NCI-H82 treated with DMSO at 0.1 percent for 48 hours (cell line): Measurements from ENCODE around the gene ANKRD1.

ENCODE experiments used
- DNase-seq: peaks from one replicate; lab custom pipeline; 2025; ENCODE audit not compliant: unreplicated experiment; lab: John Stamatoyannopoulos, UW

The ANKRD1 gene

GRCh38 chr10:90935581-90936275 lies 14.8 kb upstream of the ANKRD1 start:
- no peak for DNase-seq

GRCh38 chr10:90930971-90931871 lies 10.3 kb upstream of the ANKRD1 start:
- DNase-seq, result no peak

GRCh38 chr10:90930070-90930837 lies 9.4 kb upstream of the ANKRD1 start:
- no peak for DNase-seq

GRCh38 chr10:90929179-90929578 lies 8.3 kb upstream of the ANKRD1 start:
- DNase-seq, result no peak

- no peak for DNase-seq
Observed at GRCh38 chr10:90927293-90927692, 6.4 kb upstream of the ANKRD1 start.

GRCh38 chr10:90925079-90926029 lies 4.5 kb upstream of the ANKRD1 start:
- DNase-seq, result no peak

GRCh38 chr10:90924552-90924951 lies 3.7 kb upstream of the ANKRD1 start:
- no peak for DNase-seq

- DNase-seq, result no peak
Observed at GRCh38 chr10:90923111-90923731, 2.3 kb upstream of the ANKRD1 start.

DNA sequence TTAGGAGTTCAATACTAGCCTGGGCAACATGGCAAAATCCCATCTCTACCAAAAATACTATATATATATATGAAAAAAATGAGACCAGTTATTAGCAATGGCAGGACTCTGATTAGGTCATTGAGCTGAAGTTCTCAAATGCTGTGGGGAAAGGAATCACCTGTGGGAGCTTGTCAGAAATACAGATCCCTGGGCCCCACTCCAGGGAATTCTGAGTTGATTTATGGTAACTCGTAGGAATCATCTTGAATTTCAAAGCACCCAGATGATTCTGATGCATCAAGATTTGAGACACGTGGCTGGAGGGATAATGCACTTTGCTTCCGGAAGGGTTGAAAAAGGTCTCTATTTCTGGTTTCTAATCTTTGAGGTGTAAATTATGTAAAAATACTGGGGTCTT lies 1.0 kb upstream of the ANKRD1 start:
- no peak for DNase-seq

GRCh38 chr10:90919683-90920574 lies 958 bp downstream of the ANKRD1 start:
- DNase-seq, result no peak

DNA sequence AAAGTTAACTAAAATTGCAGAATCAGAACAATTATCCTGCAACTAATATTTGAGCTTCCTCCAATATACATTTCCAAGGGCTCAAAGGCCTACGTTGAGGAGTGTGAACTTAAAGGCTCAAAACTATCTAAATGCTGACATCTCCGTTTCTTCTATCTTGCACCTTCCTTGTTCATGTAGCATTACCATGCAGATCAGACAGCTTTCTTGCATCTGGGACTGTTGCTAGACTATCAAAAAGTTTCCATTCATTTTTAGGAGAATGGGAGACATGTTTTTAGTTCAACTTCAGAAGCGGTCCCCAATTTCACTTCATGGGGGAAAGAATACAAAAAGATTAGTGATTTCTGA lies 2.9 kb downstream of the ANKRD1 start:
- no peak for DNase-seq

GRCh38 chr10:90917238-90917967 lies 3.5 kb downstream of the ANKRD1 start:
- no peak for DNase-seq

- DNase-seq, result no peak
Observed at GRCh38 chr10:90916392-90917237, 4.3 kb downstream of the ANKRD1 start.

DNA sequence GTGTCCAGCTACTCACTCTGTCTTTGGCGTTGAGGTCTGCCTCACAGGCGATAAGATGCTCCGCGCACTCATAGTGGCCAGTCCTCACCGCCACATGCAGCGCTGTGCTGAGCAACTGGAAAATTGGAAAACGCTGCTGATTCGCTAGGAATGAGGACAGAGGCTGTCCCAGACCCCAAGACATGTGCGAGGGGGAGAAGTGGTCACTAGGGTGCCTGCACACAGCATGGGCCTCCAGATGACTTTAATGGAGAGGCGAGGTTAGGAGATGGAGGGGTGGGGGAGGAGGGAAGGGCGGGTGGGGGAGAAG lies 5.2 kb downstream of the ANKRD1 start:
- no peak for DNase-seq

DNA sequence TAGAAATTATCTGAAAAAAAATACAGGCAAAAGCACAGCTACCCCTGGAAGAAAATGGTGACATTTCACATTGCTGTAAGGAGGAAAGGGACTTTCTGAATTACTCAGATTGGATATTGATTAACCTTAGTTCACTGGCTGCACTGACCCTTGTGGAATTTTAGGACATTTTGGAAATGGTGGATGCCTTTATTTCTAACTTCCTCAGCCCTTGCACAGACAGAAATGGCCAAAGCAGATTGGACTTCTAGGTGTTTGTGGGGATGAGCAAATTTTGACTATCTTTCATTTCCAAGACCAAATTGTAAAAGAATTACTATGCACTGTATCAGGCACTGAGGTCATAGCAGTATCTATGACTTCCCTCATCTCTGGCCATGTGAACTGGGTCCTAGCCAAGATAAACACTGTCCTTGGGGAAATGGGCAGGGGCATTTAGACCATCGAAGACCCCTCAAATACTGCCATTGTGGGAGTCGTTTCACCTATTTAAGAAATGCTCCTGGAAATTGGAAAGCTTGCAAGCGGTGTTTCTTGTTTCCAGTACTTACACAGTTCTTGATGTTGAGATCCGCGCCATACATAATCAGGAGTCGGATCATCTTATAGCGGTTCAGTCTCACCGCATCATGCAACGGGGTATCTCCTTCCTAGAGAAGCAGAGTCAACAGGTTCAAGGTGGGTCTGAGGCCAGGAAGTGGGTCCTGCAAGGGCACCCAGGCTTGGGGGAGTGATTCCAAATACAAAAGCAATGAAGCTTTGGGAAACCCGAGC lies 5.7 kb downstream of the ANKRD1 start:
- DNase-seq, result no peak

DNA sequence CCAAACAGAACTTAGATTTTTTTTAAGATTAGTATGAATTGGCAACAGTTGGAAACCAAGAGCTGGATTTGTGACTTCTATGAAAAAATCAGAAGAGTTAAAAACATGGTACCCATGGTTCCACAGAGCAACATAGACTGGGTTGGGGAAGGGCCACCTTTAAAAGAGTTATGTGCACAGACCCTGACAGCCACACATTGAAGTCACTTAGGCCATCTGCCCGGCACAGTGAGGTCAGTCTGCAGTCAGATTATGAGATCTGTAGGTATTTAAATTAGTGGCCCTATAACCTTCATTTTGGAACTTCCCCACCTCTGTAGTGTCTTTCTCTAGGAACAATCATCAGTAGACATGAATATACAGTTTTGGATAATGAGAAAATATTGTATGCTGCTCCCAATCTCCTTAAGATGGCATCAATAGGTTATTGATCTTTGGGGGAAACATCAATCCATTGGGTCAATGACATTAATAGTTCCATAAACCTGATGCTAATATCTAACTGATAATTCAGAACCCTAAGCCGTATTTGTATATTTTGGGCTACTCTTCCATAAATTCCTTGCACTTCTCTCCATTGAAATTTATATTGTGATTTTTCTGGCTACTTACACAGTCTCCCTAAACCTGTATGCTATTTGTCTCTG lies 7.0 kb downstream of the ANKRD1 start:
- no peak for DNase-seq
